Measurements from ENCODE around the gene ADAM12.

Gene ADAM12

DNA sequence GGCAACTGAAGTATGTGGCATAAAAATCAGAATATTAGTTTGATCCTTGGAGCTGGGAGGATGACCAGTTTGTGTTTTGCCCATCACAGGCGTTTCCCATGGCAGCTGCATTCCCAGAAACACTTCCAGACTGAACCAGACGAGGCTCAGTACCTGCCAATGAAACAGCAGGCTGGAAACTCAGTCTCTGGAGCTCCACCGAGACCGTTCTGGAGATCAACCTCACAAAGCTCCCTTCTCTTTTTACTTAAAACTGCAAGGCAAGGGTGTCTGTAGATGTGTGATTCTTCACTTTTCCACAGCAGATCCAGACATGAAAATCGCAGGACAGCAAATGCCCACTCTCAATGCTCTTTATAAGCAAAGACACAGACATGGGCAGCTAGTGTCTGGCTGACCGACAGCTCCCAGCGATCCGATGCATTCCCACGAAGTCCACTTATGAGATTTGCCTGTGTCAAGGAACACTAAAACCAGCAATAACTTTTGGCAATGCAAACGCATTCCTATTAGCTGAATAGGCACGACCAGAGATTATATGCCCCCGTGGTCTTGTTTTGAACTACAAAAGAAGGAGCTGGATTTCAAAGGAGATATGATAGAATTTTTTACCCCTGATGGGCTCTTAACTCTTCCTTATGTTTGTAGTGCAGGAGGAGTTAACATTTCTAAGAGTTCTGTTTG is 72.6 kb downstream of the ADAM12 start:
- no peak for DNase-seq (ENCODE audit: low spot score)

DNA sequence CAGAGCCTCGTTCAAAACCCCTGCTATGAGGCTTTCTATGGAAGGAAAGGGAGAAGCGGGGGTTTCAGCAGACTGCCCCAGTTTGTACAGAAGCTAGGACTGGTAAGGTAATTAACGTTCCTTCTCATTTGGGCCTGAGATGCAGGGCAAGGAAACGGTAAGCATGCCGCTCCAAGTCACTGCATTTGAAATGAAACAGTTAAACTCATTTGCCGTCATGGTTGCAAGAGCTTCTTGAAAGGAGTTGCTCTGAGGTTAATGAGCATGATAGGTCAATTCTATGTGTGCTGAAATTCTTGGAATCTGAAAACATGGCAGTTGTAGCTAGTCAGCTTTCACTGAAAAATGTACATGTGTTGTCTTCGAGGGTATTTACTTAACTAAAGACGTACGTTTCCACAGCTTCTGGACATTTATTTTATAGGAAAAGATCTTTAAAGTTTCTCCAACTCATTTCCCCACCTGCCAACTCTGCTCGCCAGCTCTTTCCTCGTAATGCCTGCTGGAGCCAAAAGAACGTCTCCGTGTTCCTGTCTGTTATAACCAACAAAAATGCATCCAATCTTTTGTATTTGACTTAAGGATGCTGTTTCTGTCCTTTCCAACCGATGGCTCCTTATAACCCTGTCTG is 73.3 kb downstream of the ADAM12 start:
- no peak for DNase-seq (ENCODE audit: low spot score)

DNA sequence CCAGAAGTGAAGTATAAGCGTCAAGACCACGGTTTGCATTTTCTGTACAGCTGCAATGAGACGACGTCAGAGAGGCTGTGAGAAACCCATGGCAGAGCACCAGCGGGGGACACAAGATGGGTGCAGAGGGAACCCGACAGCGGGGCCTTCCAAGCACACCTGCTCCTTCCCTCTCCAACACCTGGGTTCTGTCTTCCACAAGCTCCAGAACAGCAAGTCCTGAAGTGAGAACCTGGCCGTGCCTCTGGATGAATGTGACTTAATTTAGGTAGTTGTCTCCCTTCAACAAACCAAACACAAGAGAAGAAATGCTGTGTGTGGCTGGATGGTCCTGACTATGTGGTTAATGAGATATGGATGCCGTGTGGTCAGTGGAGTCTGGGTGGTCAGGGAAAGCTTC is 76.1 kb downstream of the ADAM12 start:
- DNase-seq (ENCODE audit: low spot score) = no peak

DNA sequence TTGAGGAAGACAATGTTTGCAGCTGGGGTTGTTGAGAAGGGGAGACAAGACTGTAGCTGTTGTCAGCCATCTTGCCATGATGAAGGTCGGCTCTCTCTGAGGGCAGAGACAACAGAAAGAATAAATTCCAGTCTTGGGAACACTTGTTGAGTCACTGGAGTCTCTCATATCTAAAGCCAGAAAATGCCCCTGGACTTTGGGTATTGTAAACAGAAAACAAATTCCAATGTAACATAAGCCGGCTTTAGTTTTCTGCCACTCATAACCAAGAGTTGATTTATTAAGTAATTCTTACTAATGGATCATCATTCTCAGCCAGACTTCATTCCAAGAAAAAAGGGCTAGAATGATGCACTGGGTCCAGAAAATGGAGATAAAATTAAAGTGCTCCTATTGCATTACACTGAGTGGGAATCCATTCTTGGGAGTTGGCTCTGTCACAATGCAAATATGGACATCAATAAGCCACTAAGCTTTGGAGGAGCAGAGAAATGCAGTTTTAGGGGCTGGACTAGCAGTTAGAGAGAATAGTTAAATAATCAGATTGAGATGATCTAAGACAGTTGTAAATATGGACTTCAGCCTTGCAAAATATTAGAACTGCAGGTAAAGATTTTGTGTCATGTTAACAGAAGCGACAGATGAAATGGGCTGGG is 78.9 kb downstream of the ADAM12 start:
- DNase-seq (ENCODE audit: low spot score) = no peak

DNA sequence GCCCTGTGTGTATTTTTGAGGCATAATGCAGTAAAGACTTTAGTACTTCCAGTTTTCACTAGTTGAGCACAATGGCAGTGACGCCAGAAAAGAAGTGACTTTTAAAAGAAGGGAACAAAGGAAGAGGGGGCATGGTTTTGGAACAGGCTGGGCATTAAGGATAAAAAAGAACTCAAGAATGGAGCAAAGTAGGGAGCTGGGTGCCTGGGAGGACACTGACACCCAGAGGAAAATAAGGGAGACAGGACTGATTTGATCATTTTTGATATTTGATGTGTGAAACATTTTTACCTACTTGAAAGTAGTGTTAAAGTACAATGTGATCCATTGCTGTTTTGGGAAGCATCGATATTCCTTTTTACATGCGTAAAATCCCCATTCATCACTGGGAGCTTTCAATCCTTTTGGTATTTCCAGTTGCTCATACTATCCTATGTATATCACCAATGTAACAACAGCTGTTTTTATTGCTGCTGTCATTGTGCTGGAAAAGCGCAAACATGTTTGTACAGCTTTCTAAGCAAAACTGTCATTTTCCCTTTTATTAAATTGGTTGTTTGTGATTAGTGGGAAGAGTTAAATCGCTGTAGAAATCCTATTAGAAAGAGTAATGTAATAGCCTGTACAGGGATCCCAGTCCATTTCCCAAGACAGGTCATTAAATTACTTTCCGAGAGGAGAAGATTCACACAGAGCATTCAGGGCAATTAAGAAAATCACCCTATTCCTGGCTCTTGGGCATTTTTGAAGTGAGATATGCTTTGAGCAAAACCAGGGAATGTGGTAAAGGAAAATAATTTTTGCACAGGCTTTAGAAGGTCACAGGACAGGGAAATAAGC is 85.2 kb downstream of the ADAM12 start:
- DNase-seq (ENCODE audit: low spot score) = no peak

DNA sequence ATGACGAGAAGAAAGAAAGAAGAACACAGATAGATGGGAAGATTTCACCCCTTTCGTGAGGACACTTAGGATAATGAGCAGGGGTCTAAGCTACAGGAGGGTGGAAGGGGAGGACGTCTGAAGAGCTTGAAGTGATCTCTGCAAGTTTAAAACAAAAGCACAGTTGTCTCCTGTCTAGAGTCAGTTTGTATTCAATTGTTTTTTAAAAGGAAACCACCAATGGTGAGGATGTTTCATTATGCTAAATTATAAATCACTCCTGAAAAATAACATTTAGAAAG is 85.9 kb downstream of the ADAM12 start:
- no peak for DNase-seq (ENCODE audit: low spot score)

DNA sequence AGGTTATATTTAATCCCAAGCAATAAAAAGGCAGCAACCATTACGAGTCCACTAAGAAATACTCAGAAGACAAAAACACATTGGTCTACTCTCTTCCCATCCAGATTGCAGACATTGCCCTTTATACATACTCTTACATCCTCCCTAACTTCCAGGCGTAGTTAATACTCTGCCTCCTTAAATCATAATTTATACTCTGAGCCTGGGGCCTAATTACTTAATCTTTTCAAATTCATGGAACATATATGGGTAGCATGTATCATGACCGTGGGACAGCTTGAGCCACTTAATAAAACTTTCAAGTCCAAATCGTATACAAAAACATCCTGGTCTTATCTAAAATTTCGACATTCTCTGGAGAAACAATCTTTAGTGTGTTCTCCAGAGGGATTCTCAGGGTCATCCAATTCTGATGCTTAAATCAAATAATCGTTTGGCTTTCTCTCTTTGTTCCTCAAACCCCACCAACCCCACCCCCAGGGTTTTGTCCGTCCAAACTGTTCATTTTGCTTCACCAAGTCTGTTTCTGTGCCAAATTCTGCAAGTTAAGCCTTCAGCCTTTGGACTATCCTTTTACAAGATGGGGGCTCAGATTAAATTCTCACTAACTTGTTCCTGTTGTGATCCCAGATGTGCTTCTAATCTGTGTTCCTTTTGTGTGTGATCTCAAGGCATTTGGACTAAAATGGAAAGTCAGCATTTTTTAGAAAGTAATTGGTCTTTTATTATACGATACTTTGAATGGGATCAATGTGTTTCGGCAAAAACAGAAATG is 86.4 kb downstream of the ADAM12 start:
- DNase-seq (ENCODE audit: low spot score) = no peak

DNA sequence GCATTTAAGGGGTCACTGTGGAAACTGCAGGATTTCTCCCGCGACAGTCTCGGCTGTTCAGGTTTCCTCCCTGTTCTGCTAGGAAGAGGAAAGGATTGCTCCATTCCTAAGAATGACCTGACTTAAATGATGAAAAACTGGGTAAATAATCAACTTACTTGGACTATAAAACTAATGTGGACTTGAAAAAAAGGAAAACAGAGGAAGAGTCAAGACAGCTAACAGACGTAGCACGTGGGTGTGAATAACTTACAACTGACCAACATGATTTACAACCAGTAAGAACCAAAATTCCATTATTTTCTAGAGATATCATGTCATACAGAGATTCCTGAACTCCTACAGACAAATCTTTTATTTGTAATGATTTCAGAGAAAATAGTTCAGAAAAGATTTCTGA is 93.8 kb downstream of the ADAM12 start:
- no peak for DNase-seq (ENCODE audit: low spot score)

DNA sequence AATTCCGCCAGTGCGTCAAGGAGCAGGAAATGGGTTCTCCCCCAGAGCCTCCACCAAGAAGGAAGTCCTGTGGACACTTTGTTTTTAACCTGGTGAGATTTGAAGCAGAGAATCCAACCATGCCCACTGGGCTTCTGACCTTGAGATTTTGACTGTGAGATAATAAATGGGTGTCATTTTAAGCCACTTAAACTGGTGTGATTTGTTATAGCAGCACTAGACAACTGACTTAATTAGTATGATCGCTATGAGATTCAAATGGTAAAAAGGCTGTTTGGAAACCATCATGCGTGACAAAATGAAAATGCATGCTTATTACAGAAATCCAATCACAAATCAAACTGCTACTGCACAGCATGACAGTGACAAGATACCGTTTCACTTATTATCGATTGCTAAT is 98.0 kb downstream of the ADAM12 start:
- DNase-seq (ENCODE audit: low spot score) = no peak

DNA sequence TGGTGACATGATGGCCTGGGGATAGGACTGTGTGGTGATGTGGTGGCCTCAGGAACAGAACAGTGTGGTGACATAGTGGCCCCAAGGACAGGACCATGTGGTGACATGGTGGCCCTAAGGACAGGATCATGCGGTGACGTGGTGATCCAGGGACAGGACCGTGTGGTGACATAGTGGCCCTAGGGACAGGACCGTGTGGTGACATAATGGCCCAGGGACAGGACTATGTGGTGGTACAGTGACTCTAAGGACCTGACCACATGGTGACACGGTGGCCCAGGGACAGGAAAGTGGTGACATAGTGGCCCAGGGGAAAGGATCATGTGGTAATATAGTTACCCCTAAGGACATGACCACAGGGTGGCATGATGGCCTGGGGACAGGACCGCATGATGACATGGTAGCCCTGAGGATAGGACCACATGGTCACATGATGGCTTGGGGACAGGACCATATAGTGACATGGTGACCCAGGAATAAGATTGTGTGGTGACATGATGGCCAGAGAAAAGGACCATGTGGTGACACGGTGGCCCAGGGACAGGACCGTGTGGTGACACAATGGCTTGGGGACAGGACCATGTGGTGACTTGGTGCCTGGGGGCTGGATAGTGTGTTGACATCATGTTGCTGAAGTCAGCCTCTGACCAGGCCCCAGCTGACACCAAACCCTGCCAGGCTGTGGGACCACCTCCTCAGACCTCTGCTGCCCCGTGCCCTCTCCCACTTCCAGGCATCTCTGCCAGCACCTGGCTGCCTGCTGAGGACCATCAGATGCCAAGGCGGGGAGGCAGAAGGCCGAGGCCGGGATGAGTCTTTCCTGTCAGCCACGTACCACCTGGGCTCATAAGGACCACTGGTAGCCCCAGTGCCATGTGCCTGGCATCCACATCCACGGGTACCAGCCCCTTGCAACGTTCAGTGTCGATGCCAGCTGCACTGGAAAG is 99.5 kb downstream of the ADAM12 start:
- DNase-seq (ENCODE audit: low spot score) = no peak

DNA sequence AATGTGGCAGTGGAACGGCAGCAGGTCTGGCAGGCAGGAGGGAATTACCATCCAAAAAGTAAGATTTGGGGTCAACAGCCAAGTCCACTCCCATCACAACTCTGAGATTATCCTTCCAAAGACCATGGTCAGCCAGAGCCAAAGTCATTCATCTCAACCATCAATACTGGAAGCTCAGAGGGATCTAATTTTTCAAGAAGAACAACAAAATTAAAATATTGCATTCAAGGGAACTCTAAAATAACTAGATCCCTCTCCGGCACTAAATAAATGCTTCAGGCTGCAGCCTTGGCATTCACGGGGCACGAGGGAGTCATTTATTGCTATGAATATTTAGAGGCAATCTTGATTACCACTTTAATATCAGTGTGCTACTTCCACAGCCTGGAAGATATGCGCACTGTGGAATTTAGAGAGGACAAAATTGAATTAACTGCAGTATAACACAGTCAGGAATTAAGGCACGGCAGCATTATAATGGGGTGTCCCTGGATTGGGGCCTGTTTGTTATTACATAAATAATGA is 102.0 kb downstream of the ADAM12 start:
- no peak for DNase-seq (ENCODE audit: low spot score)

DNA sequence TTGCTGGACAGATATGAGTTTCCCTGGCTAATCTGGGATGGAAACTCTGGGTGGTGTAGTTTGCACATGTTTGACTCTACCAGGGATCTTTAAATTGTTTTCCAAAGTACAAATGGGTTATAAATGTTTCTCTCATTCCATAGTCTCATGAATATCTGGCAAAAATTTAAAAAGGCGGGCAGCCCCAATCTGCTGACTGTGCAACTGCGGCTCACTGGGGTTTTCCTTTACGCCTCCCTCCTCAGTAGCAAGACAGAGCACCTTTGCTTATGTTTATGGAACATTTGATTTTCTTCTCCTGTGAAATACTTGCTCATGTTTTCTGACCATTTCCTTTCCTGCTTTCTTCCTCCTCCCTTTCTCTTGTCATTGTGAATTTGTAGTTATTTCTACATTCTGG is 105.0 kb downstream of the ADAM12 start:
- no peak for DNase-seq (ENCODE audit: low spot score)

DNA sequence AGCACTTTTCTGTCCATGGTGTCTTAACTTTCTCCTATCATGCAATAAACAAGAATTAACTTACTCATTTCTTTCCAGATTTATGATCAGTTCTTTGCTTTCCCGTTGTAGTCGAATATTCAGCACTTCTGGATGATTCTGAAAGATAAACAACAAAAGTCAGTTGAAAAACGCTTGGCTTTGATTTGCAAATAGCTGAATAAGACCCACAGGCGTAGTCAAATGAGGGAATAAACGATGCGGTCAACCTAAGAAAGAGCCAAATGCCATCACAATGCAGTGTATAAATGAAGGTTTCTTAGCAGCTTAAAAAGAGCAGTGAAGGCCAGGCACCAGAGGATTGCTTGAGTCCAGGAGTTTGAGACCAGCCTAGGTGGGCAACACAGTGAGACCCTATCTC is 109.4 kb downstream of the ADAM12 start:
- DNase-seq (ENCODE audit: low spot score) = no peak

DNA sequence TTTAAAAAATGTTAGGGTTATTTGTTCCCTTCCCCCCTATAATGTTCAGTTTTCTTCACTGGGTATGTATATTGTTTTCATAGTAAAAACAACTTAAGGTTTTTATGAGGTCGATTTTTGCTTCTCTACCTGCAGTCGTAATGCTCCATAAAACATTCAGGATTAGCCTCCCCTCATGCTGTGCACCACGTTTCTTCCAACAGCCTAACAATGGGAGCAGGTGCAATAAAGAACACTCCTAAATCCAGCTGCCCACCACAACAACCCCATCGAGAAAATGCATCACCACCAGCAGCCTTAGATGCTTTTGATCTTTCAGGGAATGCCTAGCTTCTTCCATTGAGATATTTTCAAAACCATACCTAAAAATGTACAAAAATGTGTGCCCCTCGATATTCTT is 111.1 kb downstream of the ADAM12 start:
- DNase-seq (ENCODE audit: low spot score) = no peak

DNA sequence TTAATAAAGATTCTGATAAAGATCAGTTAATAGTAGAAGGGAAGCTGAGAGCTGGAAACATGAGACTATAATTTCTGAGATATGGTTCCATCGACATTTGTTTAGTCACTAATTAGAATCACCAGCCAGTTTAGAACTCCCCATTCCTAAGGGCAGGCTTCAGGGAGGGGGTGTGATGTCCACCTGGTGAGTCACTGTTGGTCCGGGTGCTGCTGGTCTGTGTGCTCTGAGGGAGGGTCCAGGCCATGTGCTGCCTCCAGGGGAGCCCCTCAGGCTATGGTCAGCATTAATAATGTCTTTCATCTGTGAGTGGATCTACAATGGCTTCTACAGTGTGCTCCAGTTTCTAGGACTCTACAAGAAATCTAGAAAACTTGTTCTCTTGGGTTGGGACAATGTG is 115.8 kb downstream of the ADAM12 start:
- DNase-seq (ENCODE audit: low spot score) = no peak

DNA sequence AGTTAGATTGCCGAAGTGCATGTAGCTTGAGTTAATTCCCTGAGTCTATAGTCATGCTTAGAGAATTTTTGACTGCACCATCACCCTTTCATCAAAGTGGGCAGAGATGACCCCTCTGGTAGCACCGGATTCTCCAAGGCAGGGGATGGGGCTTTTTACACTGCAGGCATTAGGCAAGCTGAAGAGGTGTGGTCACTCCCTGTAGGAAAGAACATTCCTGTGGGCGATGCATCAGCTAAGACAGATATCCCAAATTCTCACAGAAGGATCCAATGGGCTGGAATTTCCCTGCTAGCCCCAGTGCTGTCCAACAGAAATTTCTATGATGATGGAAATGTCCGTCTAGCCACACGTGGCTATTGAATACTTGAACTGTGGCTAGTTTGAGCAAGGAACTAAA is 118.2 kb downstream of the ADAM12 start:
- DNase-seq (ENCODE audit: low spot score) = no peak

DNA sequence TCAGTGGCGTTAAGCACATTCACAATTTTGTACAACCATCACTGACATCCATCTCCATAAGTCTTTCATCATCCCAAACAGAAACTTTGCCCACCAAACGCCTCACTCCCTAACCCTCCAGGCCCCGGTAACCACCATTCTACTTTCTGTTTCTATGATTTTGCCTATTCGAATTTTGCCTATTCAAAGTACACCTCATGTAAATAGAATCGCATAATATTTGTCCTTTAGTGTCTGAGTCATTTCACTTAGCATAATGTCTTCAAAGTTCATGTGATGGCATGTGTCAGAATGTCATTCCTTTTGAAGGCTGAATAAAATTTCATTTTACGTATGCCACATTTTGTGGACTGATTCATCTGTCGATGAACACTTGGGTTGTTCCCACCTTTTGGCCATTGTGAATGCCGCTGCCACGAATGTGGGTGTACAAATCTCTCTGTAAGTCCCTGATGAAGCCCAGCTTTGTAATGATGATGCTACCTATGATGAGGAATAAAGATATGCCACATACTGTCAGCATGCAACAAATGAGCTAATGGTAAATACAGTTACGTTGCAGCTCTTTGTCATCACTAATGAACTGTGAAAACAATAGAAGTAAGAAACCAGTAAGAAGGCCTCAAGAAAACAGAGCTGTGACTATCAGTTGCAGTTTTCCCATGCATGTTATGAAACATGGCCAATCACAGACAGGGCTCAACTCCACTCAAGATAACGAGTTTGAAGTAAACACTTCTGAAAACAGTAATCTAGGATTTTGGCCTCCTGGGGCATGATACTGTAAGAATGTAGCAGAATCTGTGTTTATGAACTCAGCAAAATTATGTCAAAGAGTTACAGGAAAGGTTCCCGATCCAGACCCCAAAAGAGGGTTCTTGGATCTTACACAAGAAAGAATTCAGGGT is 120.0 kb downstream of the ADAM12 start:
- no peak for DNase-seq (ENCODE audit: low spot score)

DNA sequence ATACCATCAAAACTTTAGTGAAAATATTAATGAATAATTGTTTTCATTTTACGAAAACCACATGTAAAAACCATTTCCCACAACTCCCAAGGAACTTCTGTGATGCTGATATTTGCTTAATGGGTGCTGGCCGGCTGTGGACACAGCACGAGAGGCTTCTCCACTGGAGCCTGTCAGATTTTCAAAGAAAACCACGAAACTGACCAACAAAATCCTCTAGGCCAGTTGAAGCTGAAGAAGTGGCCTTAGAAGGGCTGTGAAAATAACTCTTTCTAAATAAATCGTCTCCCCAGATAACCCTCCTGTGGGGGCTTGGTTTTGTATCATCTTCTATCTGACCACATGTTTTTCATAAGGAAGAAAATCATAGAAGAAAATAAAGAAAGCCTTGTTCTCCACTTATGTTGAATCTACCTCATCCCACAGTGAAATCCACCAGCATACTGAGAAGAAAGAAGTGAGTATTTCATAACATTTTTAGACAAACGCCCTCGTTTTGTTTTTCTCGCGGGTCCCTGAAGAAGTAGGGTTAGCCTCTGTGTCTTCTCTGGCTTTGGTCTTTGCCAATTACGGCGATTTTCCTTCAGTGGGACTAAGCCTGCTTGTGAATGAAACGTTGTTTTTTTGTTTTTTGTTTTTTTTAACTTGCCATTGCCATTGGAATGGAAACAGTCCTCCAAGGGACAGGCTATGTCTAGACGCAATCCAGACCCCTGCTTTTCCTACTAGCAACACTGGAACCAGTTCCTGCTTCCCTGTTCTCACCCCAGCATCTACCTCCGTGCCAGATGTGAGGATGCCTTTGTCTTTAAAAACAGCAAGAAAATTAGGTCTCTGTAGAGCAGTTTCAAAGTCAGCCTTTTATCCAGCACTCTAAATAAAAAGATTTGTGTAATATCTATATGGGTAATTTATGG is 123.9 kb downstream of the ADAM12 start:
- no peak for DNase-seq (ENCODE audit: low spot score)

All from HuH-7.5 (cell line).